ENCODE data around the gene ACTR8. TPM values are rescaled to one million over a fixed set of nuclear protein-coding genes. Genes with fewer than 3 reads are reported as not detected.

The ACTR8 gene
- total RNA-seq, 1 donor from 2014 or later = 39.2 TPM

DNA sequence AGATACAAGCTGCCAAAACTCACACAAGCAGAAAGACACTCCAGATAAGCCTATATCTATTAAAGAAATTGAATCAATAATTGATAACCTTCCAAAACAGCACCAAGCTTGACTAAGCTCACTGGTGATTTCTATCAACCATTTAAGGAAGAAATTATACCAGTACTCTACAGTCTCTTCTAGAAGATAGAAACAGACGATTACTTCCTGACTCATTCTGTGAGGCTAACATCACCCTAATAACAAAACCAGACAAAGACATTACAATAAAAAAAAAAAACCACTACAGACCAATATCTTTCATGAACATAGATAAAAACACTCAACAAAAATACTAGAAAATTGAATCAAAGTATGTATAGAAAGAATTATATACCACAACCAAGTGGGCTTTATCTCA lies 55.9 kb downstream of the ACTR8 start:
- Histone ChIP-seq H3K27me3 (ENCODE audit: control insufficient read depth, insufficient read depth, low read length) (no peaks in the 10 kb centered on the region), H3K4me3 (ENCODE audit: low read depth, low read length) (no peak overlapping the region), H3K36me3 (ENCODE audit: control insufficient read depth, insufficient read depth, low read length) (no peaks in the 10 kb centered on the region)
- no peak for DNase-seq (ENCODE audit: low read depth)
- TF ChIP-seq, protein P1, sequence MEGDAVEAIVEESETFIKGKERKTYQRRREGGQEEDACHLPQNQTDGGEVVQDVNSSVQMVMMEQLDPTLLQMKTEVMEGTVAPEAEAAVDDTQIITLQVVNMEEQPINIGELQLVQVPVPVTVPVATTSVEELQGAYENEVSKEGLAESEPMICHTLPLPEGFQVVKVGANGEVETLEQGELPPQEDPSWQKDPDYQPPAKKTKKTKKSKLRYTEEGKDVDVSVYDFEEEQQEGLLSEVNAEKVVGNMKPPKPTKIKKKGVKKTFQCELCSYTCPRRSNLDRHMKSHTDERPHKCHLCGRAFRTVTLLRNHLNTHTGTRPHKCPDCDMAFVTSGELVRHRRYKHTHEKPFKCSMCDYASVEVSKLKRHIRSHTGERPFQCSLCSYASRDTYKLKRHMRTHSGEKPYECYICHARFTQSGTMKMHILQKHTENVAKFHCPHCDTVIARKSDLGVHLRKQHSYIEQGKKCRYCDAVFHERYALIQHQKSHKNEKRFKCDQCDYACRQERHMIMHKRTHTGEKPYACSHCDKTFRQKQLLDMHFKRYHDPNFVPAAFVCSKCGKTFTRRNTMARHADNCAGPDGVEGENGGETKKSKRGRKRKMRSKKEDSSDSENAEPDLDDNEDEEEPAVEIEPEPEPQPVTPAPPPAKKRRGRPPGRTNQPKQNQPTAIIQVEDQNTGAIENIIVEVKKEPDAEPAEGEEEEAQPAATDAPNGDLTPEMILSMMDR (IDR thresholded peaks at IDR 0.05; ENCODE audit: insufficient read depth, low read length, poor library complexity, severe bottlenecking) = no peak

GRCh38 chr3:53824795-53825194 lies 57.2 kb downstream of the ACTR8 start:
- Histone ChIP-seq H3K36me3 (ENCODE audit: control insufficient read depth, insufficient read depth, low read length) (no peaks in the 10 kb centered on the region), H3K27me3 (ENCODE audit: control insufficient read depth, insufficient read depth, low read length) (no peaks in the 10 kb centered on the region), H3K4me3 (ENCODE audit: low read depth, low read length) (no peak overlapping the region)
- TF ChIP-seq, protein P1 (IDR thresholded peaks at IDR 0.05; ENCODE audit: insufficient read depth, low read length, poor library complexity, severe bottlenecking) = no peak
- no peak for DNase-seq (ENCODE audit: low read depth)

GRCh38 chr3:53823956-53824657 lies 57.8 kb downstream of the ACTR8 start:
- Histone ChIP-seq H3K36me3 (ENCODE audit: control insufficient read depth, insufficient read depth, low read length) (no peaks in the 10 kb centered on the region), H3K27me3 (ENCODE audit: control insufficient read depth, insufficient read depth, low read length) (no peaks in the 10 kb centered on the region), H3K4me3 (ENCODE audit: low read depth, low read length) (no peak overlapping the region)
- TF ChIP-seq, protein P1 (IDR thresholded peaks at IDR 0.05; ENCODE audit: insufficient read depth, low read length, poor library complexity, severe bottlenecking) = no peak
- no peak for DNase-seq (ENCODE audit: low read depth)

GRCh38 chr3:53823026-53823955 lies 58.7 kb downstream of the ACTR8 start:
- TF ChIP-seq, protein P1 (IDR thresholded peaks at IDR 0.05; ENCODE audit: insufficient read depth, low read length, poor library complexity, severe bottlenecking) = no peak
- Histone ChIP-seq H3K27me3 (ENCODE audit: control insufficient read depth, insufficient read depth, low read length) (no peaks in the 10 kb centered on the region), H3K36me3 (ENCODE audit: control insufficient read depth, insufficient read depth, low read length) (no peaks in the 10 kb centered on the region), H3K4me3 (ENCODE audit: low read depth, low read length) (no peak overlapping the region)
- no peak for DNase-seq (ENCODE audit: low read depth)

DNA sequence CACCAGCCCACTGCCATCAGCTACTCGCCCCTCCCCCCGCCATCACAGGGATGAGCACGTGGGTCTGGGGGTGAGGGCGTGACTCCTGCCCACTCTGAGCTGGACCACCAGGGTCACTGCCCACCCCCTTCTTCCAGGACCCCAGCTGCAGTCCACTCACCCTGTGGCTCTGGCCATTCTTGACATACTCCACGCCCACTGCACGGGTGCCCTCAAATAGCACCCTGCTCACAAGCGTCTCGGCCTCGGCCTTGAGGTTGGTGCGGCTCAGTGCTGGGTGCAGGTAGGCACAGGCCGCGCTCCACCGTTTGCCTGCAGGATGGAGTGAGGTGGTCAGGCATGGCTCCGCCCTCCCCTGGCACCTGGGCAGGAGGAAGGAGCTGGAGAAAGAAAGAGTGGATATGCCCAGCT lies 59.6 kb downstream of the ACTR8 start:
- TF ChIP-seq, protein P1 (IDR thresholded peaks at IDR 0.05; ENCODE audit: insufficient read depth, low read length, poor library complexity, severe bottlenecking) = no peak
- Histone ChIP-seq H3K36me3 (ENCODE audit: control insufficient read depth, insufficient read depth, low read length) (no peaks in the 10 kb centered on the region), H3K27me3 (ENCODE audit: control insufficient read depth, insufficient read depth, low read length) (no peaks in the 10 kb centered on the region), H3K4me3 (ENCODE audit: low read depth, low read length) (no peak overlapping the region)
- no peak for DNase-seq (ENCODE audit: low read depth)
